ENCODE measurements around the gene AMZ2. TPM values are rescaled to one million over a fixed set of nuclear protein-coding genes. Genes with fewer than 3 reads are reported as not detected.
"Not testable (repeated sequence)": the region's sequence is repeated elsewhere in the genome, so short reads cannot be mapped to it uniquely, and the experiment has no call there.

AMZ2 gene
- total RNA-seq, 1 donor from 2014 or later: 70.3 TPM

DNA sequence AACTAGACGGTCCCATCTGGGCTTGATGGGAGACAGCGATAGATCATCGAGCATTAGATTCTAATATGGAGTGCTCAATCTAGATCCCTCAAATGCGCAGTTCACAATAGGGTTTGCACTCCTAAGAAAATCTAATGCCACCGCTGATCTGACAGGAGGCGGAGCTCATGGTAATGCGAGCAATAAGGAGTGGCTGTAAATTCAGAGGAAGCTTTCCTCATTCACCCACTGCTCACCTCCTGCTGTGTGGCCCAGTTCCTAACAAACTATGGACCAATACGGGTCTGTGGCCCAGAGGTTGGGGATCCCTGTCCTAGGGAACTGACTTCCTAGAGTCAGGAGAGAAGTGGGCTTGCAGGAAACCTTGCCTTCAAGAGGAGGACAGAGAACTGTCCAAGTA is 25.2 kb upstream of the AMZ2 start:
- H3K27me3 Mint-ChIP-seq (ENCODE audit: unreplicated experiment): peaks cover 2% of the 10 kb centered on the region
- no peak overlapping the region for H3K4me3 Mint-ChIP-seq (ENCODE audit: unreplicated experiment)
- H3K9me3 Mint-ChIP-seq (ENCODE audit: unreplicated experiment): no peaks in the 10 kb centered on the region
- H3K36me3 Mint-ChIP-seq (ENCODE audit: low read depth, unreplicated experiment): peaks cover 6% of the 10 kb centered on the region
- H3K27ac Mint-ChIP-seq (ENCODE audit: unreplicated experiment): no peak overlapping the region
- peaks cover 5% of the 10 kb centered on the region for H3K4me1 Mint-ChIP-seq (ENCODE audit: unreplicated experiment)
- TF ChIP-seq, protein P1, sequence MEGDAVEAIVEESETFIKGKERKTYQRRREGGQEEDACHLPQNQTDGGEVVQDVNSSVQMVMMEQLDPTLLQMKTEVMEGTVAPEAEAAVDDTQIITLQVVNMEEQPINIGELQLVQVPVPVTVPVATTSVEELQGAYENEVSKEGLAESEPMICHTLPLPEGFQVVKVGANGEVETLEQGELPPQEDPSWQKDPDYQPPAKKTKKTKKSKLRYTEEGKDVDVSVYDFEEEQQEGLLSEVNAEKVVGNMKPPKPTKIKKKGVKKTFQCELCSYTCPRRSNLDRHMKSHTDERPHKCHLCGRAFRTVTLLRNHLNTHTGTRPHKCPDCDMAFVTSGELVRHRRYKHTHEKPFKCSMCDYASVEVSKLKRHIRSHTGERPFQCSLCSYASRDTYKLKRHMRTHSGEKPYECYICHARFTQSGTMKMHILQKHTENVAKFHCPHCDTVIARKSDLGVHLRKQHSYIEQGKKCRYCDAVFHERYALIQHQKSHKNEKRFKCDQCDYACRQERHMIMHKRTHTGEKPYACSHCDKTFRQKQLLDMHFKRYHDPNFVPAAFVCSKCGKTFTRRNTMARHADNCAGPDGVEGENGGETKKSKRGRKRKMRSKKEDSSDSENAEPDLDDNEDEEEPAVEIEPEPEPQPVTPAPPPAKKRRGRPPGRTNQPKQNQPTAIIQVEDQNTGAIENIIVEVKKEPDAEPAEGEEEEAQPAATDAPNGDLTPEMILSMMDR (IDR thresholded peaks at IDR 0.05; ENCODE audit: unreplicated experiment): no peak
- no peak for DNase-seq (ENCODE audit: low spot score)

DNA sequence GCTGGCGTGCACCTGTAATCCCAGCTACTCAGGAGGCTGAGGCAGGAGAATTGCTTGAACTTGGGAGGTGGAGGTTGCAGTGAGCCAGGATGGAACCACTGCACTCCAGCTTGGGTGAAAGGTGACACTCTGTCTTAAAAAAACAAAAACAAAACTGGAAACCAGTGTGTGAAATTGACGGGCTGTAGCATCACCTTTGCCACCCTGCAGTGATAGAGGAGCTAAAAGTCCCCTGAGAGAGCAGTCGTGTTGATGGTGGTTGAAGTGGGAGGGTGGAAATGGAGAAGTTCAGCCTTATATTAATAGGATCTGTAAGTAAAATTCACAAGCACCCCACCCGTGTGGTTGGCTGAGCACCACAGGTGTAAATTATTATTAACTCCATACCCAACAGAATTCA is 22.8 kb upstream of the AMZ2 start:
- not testable (repeated sequence) for H3K27ac Mint-ChIP-seq (ENCODE audit: unreplicated experiment)

DNA sequence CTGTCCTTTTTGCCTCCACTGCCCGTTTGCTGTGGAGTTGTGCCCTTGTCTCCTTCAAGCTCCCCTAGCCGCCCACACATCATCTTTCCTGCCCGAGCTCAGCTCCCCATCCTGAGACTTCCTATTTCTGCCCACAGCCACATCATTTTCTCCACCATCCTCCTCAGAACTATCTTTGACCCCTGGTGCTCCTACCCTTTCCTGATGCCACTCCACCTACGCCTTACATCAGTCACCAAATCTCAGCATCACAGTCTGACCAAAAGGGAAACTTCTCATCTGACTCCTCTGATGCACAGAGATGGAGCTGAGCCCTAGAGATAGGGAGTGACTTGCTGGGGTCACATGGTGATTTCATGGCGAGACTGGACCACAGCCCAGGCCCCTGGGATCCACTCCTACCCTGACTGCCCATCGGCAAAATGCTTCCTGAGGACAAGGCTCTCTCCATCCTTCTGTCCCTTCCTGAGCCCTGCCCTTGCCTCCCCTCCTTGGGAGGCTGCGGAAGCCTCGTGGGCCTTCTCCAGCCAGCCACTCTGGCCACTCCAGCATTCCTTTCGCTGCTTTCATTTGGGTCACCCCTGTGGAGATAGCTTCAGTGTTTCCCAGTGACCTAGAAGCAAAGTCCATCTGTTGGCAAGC is 19.7 kb upstream of the AMZ2 start:
- not testable (repeated sequence) for DNase-seq (ENCODE audit: low spot score); H3K27me3 Mint-ChIP-seq (ENCODE audit: unreplicated experiment); H3K9me3 Mint-ChIP-seq (ENCODE audit: unreplicated experiment)
- H3K4me1 Mint-ChIP-seq (ENCODE audit: unreplicated experiment): peaks cover 15% of the 10 kb centered on the region
- H3K27ac Mint-ChIP-seq (ENCODE audit: unreplicated experiment): peak overlapping the region; percentile 5
- peak overlapping the region; percentile 5 for H3K4me3 Mint-ChIP-seq (ENCODE audit: unreplicated experiment)
- H3K36me3 Mint-ChIP-seq (ENCODE audit: low read depth, unreplicated experiment): peaks cover 14% of the 10 kb centered on the region

More for the DNA sequence above, 22.8 kb upstream of the AMZ2 start:
- Mint-ChIP-seq H3K4me1 (ENCODE audit: unreplicated experiment) (peaks cover 21% of the 10 kb centered on the region), H3K36me3 (ENCODE audit: low read depth, unreplicated experiment) (peaks cover 14% of the 10 kb centered on the region)
- not testable (repeated sequence) for H3K9me3 Mint-ChIP-seq (ENCODE audit: unreplicated experiment); DNase-seq (ENCODE audit: low spot score); H3K4me3 Mint-ChIP-seq (ENCODE audit: unreplicated experiment); H3K27me3 Mint-ChIP-seq (ENCODE audit: unreplicated experiment)

DNA sequence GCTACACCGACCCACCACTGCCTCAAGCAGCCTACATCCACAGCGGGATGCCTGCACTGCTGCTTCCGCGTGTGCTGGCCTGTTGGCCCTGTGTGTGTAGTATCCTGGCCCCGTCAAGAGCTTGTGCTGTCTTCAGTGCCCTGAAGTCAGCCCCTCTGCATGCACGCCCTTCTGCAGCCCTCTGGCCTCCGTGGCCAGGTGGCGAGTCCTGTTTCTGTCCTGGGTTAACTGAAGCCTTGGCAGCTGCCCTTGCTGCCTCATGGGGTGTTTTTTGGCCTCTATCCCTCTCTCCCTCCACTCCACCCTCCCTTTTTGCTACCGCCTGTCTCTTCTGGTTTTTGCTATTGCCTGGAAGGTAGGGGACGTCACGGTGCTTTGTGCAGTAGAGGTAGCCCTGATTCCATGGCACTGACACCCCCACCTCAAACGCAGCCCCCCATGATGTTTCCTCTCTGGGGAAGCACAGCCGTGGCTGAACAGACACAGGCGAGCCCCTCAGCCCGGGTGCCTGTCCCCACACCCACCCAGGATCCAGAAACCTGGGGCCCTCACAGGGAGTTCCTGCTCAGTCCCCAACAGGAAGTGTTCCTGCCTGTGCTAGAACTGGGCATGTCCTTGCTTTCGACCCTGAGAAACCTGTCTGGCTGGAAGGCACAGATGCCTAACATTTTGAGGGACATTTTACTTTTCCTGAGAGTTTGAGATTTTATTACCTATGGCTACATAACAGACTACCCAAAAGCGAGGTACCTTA is 18.8 kb upstream of the AMZ2 start:
- H3K4me3 Mint-ChIP-seq (ENCODE audit: unreplicated experiment): no peak overlapping the region
- H3K27ac Mint-ChIP-seq (ENCODE audit: unreplicated experiment): peak overlapping the region; percentile 79

DNA sequence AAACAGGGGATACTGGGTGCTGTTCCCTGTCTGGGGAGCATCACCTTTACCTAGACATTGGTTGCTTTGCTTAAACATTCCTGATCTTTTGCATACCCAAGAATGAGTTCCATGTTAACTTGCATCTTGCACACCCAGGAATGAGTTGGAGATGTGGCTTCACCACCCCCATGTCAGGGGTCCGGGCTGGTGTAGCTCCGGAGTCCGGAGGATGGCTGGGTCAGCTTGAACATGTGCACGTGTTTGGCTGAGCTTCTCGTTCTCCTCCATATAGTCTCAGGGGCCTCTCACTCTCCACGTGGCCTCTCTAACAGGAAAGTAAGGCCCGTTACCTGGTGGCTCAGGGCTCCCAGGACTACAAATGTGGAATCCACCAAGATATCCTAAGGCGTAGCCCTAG is 18.2 kb upstream of the AMZ2 start:
- no peak for DNase-seq (ENCODE audit: low spot score)
- Mint-ChIP-seq H3K27ac (ENCODE audit: unreplicated experiment) (no peak overlapping the region), H3K27me3 (ENCODE audit: unreplicated experiment) (peaks cover 2% of the 10 kb centered on the region), H3K36me3 (ENCODE audit: low read depth, unreplicated experiment) (peaks cover 14% of the 10 kb centered on the region), H3K4me3 (ENCODE audit: unreplicated experiment) (no peak overlapping the region), H3K4me1 (ENCODE audit: unreplicated experiment) (peaks cover 15% of the 10 kb centered on the region), H3K9me3 (ENCODE audit: unreplicated experiment) (no peaks in the 10 kb centered on the region)
- TF ChIP-seq, protein P1 (IDR thresholded peaks at IDR 0.05; ENCODE audit: unreplicated experiment): no peak

More for the DNA sequence above, 18.8 kb upstream of the AMZ2 start:
- H3K9me3 Mint-ChIP-seq (ENCODE audit: unreplicated experiment): no peaks in the 10 kb centered on the region
- peaks cover 14% of the 10 kb centered on the region for H3K36me3 Mint-ChIP-seq (ENCODE audit: low read depth, unreplicated experiment)
- TF ChIP-seq, protein P1 (IDR thresholded peaks at IDR 0.05; ENCODE audit: unreplicated experiment): no peak
- peaks cover 2% of the 10 kb centered on the region for H3K27me3 Mint-ChIP-seq (ENCODE audit: unreplicated experiment)
- peaks cover 15% of the 10 kb centered on the region for H3K4me1 Mint-ChIP-seq (ENCODE audit: unreplicated experiment)
- DNase-seq (ENCODE audit: low spot score): no peak

DNA sequence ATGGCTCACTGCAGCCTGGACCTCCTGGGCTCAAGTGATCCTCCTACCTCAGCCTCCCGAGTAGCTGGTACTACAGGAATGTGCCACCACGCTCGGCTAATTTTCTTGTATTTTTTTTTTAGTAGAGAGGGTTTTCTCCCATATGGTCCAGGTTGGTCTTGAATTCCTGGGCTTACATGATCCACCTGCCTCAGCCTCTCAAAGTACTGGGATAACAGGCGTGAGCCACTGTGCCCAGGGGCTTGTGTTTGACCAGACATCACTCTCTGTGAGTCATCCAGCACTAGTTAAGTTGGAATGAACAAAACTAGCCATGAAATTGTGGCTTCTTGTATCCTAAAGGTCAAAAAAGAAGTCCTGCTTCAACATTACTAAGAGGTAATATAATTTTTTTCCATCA is 16.7 kb upstream of the AMZ2 start:
- Mint-ChIP-seq H3K4me1 (ENCODE audit: unreplicated experiment) (peaks cover 15% of the 10 kb centered on the region), H3K36me3 (ENCODE audit: low read depth, unreplicated experiment) (peaks cover 14% of the 10 kb centered on the region)
- H3K27me3 Mint-ChIP-seq (ENCODE audit: unreplicated experiment); H3K9me3 Mint-ChIP-seq (ENCODE audit: unreplicated experiment); H3K4me3 Mint-ChIP-seq (ENCODE audit: unreplicated experiment); DNase-seq (ENCODE audit: low spot score); H3K27ac Mint-ChIP-seq (ENCODE audit: unreplicated experiment): not testable (repeated sequence)

Data from endothelial cell (in vitro differentiated cells).